Suprapubic skin (tissue), 4 donors: Measurements from ENCODE around the gene SMIM8. TPM values are rescaled to one million over a fixed set of nuclear protein-coding genes. Genes with fewer than 3 reads are reported as not detected.

Experiments
- DNase-seq, 2 donors: peaks; one replicate each; pipeline ENCODE4 v3.0.0-alpha.2; 2019; ENCODE audit warnings: low spot score in 2 of 2
- H3K27ac ChIP-seq: fragments of 200-600 bp; sonication (generic); one replicate; pipeline ENCODE4 v1.5.1; 2019
- H3K27me3 ChIP-seq: fragments of 200-600 bp; sonication (generic); one replicate; pipeline ENCODE4 v1.5.1; 2019
- H3K36me3 ChIP-seq: fragments of 200-600 bp; sonication (generic); one replicate; pipeline ENCODE4 v1.5.1; 2019
- H3K4me1 ChIP-seq: fragments of 200-600 bp; sonication (generic); one replicate; pipeline ENCODE4 v1.5.1; 2019
- H3K4me3 ChIP-seq: fragments of 200-600 bp; sonication (generic); one replicate; pipeline ENCODE4 v1.5.1; 2019; ENCODE audit warnings: mild to moderate bottlenecking
- H3K9me3 ChIP-seq: fragments of 200-600 bp; sonication (generic); one replicate; pipeline ENCODE4 v1.5.1; 2019
- EP300 ChIP-seq: sonication (generic); formaldehyde crosslinking; IDR thresholded peaks from one replicate; pipeline ENCODE4 v1.6.1; 2017; ENCODE audit warnings: antibody characterized with exemption
- POLR2A ChIP-seq, 2 donors: fragments of 450-650 bp; IDR thresholded peaks; one replicate each; pipeline ENCODE4 v1.6.1; 2017; ENCODE audit warnings: antibody characterized with exemption in 2 of 2, mild to moderate bottlenecking in 2 of 2, moderate library complexity in 2 of 2
- POLR2AphosphoS5 ChIP-seq, 3 donors: sonication (generic); formaldehyde crosslinking; IDR thresholded peaks; one replicate each; pipeline ENCODE4 v1.6.1; 2017; ENCODE audit warnings: antibody characterized with exemption in 3 of 3
- WGBS: methylation state at CpG from one replicate; pipeline ENCODE4 v1.1.5; 2018; 5-methylcytosine and 5-hydroxymethylcytosine counted together
- total RNA-seq, 4 donors: library from RNA; depleted of rRNA; stranded (reverse); fragments of >200 nt; gene quantifications; one replicate each; pipeline ENCODE4 v1.1.0, GENCODE V29; 2016
- TF ChIP-seq, protein P1 (sequence below), 2 donors: fragments of 200-600 bp in 1 of 2; fragments of 450-650 bp in 1 of 2; sonication (generic) in 1 of 2; IDR thresholded peaks; one replicate each; pipeline ENCODE4 v1.5.1; 2016 to 2019; ENCODE audit warnings: antibody characterized with exemption in 2 of 2, mild to moderate bottlenecking in 1 of 2, moderate library complexity in 1 of 2

Gene SMIM8
- total RNA-seq, 4 donors from 2014 or later = 5.2 to 23.3 (median 10.0) TPM

DNA sequence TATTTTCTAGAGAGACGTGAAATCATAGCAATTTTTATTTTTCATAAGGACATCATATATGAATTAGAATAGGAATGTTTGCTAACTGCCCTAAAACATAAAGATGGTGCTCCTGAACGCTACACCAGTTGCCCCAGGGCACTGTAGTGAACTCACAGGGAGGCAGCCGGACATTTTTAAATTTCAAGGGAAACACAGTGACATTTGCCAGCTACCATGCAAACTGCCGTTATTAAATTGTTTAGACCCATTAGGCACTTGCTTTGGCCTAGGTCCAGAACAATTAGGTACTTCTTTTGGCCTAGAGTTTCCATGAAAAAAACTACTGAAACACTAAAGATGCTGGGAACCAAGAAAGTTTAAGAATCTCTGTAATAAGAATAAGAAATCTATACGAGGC is 60.5 kb downstream of the SMIM8 start:
- TF ChIP-seq EP300 = no peak
- DNase-seq = no peak

DNA sequence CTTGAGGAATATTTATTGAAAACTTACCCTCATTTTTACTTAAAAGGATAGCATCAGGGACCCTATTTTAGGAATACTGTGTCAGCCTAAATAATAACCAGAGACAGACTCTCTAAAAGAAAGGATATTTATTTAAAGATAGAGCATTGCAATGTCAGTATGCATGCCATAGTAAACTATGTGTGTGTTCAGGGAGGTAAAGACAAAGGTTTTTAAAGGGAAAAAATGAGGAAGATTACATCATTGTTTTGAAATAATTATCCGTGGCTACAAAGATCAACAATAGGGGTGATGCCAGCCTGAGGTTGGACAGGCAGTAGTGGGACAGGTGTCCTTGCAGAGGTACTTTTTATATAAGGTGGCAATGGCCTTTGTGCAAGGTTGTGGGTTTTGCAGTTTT is 61.6 kb downstream of the SMIM8 start:
- H3K27ac ChIP-seq = no peak overlapping the region
- DNase-seq = no peak
- 59% methylated on average over 1 of the region's 1 CpG for WGBS
- no peak overlapping the region for H3K4me3 ChIP-seq
- no peaks in the 10 kb centered on the region for H3K4me1 ChIP-seq
- H3K9me3 ChIP-seq = no peaks in the 10 kb centered on the region
- TF ChIP-seq POLR2AphosphoS5 (IDR thresholded peaks at IDR 0.05) (no peak), EP300 (no peak), POLR2A (IDR thresholded peaks at IDR 0.05) (no peak)
- TF ChIP-seq, protein P1, sequence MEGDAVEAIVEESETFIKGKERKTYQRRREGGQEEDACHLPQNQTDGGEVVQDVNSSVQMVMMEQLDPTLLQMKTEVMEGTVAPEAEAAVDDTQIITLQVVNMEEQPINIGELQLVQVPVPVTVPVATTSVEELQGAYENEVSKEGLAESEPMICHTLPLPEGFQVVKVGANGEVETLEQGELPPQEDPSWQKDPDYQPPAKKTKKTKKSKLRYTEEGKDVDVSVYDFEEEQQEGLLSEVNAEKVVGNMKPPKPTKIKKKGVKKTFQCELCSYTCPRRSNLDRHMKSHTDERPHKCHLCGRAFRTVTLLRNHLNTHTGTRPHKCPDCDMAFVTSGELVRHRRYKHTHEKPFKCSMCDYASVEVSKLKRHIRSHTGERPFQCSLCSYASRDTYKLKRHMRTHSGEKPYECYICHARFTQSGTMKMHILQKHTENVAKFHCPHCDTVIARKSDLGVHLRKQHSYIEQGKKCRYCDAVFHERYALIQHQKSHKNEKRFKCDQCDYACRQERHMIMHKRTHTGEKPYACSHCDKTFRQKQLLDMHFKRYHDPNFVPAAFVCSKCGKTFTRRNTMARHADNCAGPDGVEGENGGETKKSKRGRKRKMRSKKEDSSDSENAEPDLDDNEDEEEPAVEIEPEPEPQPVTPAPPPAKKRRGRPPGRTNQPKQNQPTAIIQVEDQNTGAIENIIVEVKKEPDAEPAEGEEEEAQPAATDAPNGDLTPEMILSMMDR (IDR thresholded peaks at IDR 0.05) = no peak
- no peaks in the 10 kb centered on the region for H3K36me3 ChIP-seq
- H3K27me3 ChIP-seq = no peaks in the 10 kb centered on the region

More for the DNA sequence above, 60.5 kb downstream of the SMIM8 start:
- Histone ChIP-seq H3K27me3 (no peaks in the 10 kb centered on the region), H3K36me3 (no peaks in the 10 kb centered on the region), H3K27ac (no peak overlapping the region), H3K4me1 (no peaks in the 10 kb centered on the region), H3K9me3 (no peaks in the 10 kb centered on the region), H3K4me3 (no peak overlapping the region)
- 82% methylated on average over 5 of the region's 5 CpGs for WGBS

DNA sequence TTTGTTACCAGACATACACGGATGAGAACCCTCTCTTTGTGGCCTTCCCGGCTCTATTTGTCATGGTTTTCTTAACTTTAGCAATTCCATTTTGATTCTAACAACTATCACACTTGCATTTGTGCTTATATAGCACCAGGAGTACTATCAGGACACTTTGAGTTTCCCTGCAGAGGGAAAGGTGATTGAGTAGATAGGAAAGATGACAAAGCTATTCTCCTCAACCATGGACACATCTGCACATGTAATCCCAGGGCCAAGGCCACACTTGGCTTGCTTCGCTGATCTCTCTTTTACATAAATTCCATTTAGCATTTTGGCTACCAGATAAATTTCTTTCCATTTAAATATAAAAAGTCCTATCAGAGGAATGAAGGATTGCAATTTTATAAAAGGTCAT is 62.1 kb downstream of the SMIM8 start:
- H3K4me3 ChIP-seq = no peak overlapping the region
- no peak for TF ChIP-seq POLR2AphosphoS5 (IDR thresholded peaks at IDR 0.05)
- TF ChIP-seq, protein P1 (IDR thresholded peaks at IDR 0.05) = no peak
- TF ChIP-seq EP300 = no peak
- no peak for TF ChIP-seq POLR2A (IDR thresholded peaks at IDR 0.05)
- H3K4me1 ChIP-seq = no peaks in the 10 kb centered on the region
- H3K9me3 ChIP-seq = no peaks in the 10 kb centered on the region
- no peaks in the 10 kb centered on the region for H3K36me3 ChIP-seq
- no peak overlapping the region for H3K27ac ChIP-seq
- no peaks in the 10 kb centered on the region for H3K27me3 ChIP-seq
- 89% methylated on average over 3 of the region's 3 CpGs for WGBS
- no peak for DNase-seq

DNA sequence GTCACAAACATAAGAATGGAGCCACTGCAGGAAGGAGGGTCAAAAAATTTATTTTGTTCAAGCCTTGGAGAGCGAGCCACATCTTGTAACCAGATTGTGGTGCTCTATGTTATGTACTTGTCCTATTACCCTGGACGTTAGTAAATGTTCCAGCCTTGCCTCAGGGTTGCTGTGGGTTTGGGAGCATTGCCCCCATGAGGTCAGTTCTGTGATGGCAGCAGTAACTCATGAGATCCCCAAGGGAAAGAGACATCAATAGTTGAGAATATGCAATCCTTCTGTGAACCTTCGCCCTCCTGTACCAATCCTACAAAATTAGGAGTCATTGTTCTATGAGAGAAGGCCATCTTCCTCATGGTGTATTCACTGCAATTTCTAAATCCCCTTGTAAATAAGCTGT is 68.9 kb downstream of the SMIM8 start:
- TF ChIP-seq POLR2A (IDR thresholded peaks at IDR 0.05) (no peak), EP300 (no peak), POLR2AphosphoS5 (IDR thresholded peaks at IDR 0.05) (no peak)
- TF ChIP-seq, protein P1 (IDR thresholded peaks at IDR 0.05) = no peak
- no peak for DNase-seq
- Histone ChIP-seq H3K4me3 (no peak overlapping the region), H3K36me3 (no peaks in the 10 kb centered on the region), H3K27me3 (no peaks in the 10 kb centered on the region), H3K27ac (no peak overlapping the region), H3K9me3 (no peaks in the 10 kb centered on the region), H3K4me1 (no peaks in the 10 kb centered on the region)
- WGBS = 58% methylated on average over 3 of the region's 3 CpGs

Other genes with a start within 250 kb of the SMIM8 start
- 1 to 10 TPM in 1 of 4 donors, under 1 TPM in 1, not detected in 2; 0.53 to 5.7 TPM for gene CGA, start 227.5 kb upstream of the SMIM8 start, total RNA-seq
- 100 to 1,000 TPM in 1 of 4 donors, 10 to 100 TPM in 3; 26.7 to 111 (median 34.7) TPM for gene ZNF292, start 167.0 kb upstream of the SMIM8 start, total RNA-seq
- 1 to 10 TPM in 1 of 4 donors, not detected in 3; 6.4 TPM for gene GJB7, start 6.7 kb downstream of the SMIM8 start, total RNA-seq
- gene C6orf163, start 22.2 kb downstream of the SMIM8 start, total RNA-seq = 10 to 100 TPM in 1 of 4 donors, 1 to 10 TPM in 3; 1.9 to 10.1 (median 3.0) TPM
- under 1 TPM in 2 of 4 donors, not detected in 2; 0.21 to 0.85 TPM for gene CFAP206, start 85.4 kb downstream of the SMIM8 start, total RNA-seq
- 10 to 100 TPM; 19.1 to 25.9 (median 24.2) TPM for gene SLC35A1, start 150.4 kb downstream of the SMIM8 start, total RNA-seq